GM06990 (cell line): Measurements from ENCODE around the gene MAP3K6.
"Not testable (repeated sequence)": the region's sequence is repeated elsewhere in the genome, so short reads cannot be mapped to it uniquely, and the experiment has no call there.

Source experiments
- DNase-seq: peaks from one replicate; pipeline ENCODE4 v3.0.0-alpha.2; 2011; ENCODE audit not compliant: insufficient read length; ENCODE audit errors: extremely low read depth
- H3K27me3 ChIP-seq: replicated peaks from 2 replicates; pipeline ENCODE4 v1.6.0; 2011; ENCODE audit warnings: low read length; ENCODE audit not compliant: control insufficient read depth, insufficient read depth
- H3K36me3 ChIP-seq: 2 replicates; pipeline ENCODE4 v1.5.1; 2011; ENCODE audit warnings: low read length; ENCODE audit not compliant: control insufficient read depth, insufficient read depth
- H3K4me3 ChIP-seq: replicated peaks from 2 replicates; pipeline ENCODE4 v1.5.1; 2011; ENCODE audit warnings: low read depth, mild to moderate bottlenecking, control low read depth, low read length
- TF ChIP-seq, protein P1 (sequence below): IDR thresholded peaks from 2 replicates; pipeline ENCODE4 v1.5.1; 2011; ENCODE audit warnings: low read length, control low read depth, mild to moderate bottlenecking, inconsistent platforms; ENCODE audit not compliant: insufficient read depth, poor library complexity, severe bottlenecking

The MAP3K6 gene

DNA sequence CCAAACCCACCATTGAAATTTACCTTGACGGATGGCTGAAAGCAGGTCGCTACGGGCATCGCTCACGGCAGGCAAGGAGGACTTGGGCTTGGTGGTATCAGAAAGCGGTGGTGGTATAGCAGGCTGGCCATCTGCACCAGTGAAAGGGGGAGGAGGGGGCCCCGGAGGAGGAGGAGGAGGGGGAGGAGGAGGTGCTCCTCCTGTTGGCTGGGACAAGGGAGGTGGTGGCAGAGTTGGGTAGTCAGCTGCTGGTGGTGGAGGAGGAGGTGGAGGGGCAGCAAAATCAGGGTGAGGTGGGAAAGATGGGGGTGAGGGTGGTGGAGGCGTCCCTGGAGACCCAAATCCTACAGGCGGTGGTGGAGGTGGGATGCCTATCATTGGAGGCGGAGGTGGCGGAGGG is 42.9 kb upstream of the MAP3K6 start:
- TF ChIP-seq, protein P1, sequence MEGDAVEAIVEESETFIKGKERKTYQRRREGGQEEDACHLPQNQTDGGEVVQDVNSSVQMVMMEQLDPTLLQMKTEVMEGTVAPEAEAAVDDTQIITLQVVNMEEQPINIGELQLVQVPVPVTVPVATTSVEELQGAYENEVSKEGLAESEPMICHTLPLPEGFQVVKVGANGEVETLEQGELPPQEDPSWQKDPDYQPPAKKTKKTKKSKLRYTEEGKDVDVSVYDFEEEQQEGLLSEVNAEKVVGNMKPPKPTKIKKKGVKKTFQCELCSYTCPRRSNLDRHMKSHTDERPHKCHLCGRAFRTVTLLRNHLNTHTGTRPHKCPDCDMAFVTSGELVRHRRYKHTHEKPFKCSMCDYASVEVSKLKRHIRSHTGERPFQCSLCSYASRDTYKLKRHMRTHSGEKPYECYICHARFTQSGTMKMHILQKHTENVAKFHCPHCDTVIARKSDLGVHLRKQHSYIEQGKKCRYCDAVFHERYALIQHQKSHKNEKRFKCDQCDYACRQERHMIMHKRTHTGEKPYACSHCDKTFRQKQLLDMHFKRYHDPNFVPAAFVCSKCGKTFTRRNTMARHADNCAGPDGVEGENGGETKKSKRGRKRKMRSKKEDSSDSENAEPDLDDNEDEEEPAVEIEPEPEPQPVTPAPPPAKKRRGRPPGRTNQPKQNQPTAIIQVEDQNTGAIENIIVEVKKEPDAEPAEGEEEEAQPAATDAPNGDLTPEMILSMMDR = no peak
- Histone ChIP-seq H3K27me3 (no peaks in the 10 kb centered on the region), H3K36me3 (peaks cover 20% of the 10 kb centered on the region), H3K4me3 (no peak overlapping the region)
- DNase-seq = no peak

DNA sequence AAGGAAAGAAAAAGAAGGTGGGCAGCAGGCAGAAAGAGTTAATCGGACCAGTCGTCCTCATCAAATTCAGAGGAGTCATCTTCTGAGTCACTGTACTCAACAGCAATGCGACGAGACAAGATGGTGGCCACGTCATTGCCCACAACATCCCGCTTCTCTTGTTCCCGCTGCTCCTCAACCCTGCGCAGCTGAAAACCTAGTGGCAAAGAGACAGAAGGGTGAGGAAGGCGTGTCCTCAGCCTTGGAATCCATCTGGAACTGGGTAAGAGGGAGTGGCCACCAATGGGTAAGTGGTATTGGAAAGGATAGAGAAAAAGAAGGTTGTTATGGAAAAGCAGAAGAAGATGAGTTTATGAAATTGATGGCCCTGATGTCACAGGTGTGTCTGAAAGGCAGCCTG is 41.4 kb upstream of the MAP3K6 start:
- peaks cover 16% of the 10 kb centered on the region for H3K36me3 ChIP-seq
- TF ChIP-seq, protein P1 = no peak
- no peak for DNase-seq
- H3K4me3 ChIP-seq = no peak overlapping the region
- H3K27me3 ChIP-seq = no peaks in the 10 kb centered on the region

DNA sequence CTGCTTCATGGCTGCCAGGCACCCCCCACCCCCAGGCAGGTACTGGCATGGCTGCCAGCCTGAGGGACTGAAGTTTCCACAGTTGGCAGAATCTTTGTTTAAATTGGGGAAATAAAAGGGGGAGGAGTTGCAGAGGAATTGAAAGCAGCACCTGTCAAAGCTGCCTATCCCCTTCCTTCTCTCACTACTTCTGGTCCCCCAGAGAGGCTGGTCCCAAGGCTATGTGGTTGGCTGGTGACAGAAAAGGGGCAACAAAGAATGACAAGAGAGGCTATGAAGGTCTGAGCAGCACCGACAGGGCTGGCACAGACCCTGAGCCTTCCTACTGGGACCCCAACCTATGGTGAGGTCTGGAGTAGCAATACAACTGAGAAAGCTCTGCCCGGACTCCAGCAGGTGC is 40.0 kb upstream of the MAP3K6 start:
- H3K27me3 ChIP-seq, DNase-seq, H3K4me3 ChIP-seq: not testable (repeated sequence)
- H3K36me3 ChIP-seq = peaks cover 11% of the 10 kb centered on the region

DNA sequence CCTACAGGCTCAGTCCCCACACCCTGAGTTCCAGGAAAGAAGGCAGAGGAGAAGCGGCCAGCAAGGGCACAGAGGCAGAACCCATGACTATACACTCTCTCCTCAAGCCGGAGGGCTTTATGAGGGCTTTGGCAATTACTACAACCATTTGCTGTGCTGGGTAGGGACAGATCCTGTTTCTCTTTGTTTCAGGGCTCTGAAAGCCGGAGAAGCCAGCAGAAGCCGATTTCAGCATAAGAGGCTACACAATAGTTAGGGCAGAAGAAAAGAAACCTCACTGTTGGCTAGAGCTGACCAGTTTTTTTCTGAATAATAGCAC is 39.6 kb upstream of the MAP3K6 start:
- no peaks in the 10 kb centered on the region for H3K27me3 ChIP-seq
- H3K4me3 ChIP-seq = no peak overlapping the region
- TF ChIP-seq, protein P1 = no peak
- H3K36me3 ChIP-seq = peaks cover 11% of the 10 kb centered on the region
- DNase-seq = no peak

- peaks cover 11% of the 10 kb centered on the region for H3K36me3 ChIP-seq
- H3K27me3 ChIP-seq, DNase-seq, H3K4me3 ChIP-seq: not testable (repeated sequence)
Observed at GRCh38 chr1:27405598-27406361, 39.0 kb upstream of the MAP3K6 start.

GRCh38 chr1:27405074-27405473 is 38.3 kb upstream of the MAP3K6 start:
- TF ChIP-seq, protein P1 = no peak
- Histone ChIP-seq H3K27me3 (no peaks in the 10 kb centered on the region), H3K4me3 (no peak overlapping the region), H3K36me3 (peaks cover 11% of the 10 kb centered on the region)
- DNase-seq = no peak

DNA sequence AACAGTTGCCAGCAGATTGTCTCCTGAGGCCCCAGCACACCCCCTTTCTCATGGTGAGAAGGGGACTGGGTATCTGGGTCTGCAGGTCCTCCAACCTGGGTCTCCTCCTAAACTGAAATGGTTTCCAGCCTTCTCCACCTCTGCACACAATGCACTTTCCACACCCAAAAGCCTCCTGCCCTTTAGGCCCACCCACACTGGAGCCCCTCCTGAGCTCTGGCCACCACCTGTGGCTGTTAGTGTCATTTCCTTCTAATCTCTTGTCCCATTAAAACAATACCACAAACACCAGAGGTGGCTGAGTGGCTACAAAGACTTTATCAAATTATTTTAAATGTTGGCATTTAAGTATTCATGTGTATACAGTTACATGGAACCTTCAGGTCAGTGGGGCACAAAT is 37.2 kb upstream of the MAP3K6 start:
- Histone ChIP-seq H3K4me3 (no peak overlapping the region), H3K27me3 (no peaks in the 10 kb centered on the region), H3K36me3 (peaks cover 8% of the 10 kb centered on the region)
- TF ChIP-seq, protein P1 = no peak
- DNase-seq = no peak
